Stimulated activated CD8-positive, alpha-beta memory T cell treated with anti-CD3 and anti-CD28 coated beads, Interleukin-7, amount 100 ng/mL, for 48 hours (primary cell): ENCODE results near the gene ZNF420.
A peak's percentile ranks its signal among the peaks of the same experiment; 100 is the strongest.
"Not testable (repeated sequence)": the region's sequence is repeated elsewhere in the genome, so short reads cannot be mapped to it uniquely, and the experiment has no call there.

Experiments used
- DNase-seq, 2 donors: peaks; one replicate each; pipeline ENCODE4 v3.0.0-alpha.2; 2020; ENCODE audit warnings: low read depth in 1 of 2; ENCODE audit errors: extremely low read depth in 1 of 2

Gene ZNF420

DNA sequence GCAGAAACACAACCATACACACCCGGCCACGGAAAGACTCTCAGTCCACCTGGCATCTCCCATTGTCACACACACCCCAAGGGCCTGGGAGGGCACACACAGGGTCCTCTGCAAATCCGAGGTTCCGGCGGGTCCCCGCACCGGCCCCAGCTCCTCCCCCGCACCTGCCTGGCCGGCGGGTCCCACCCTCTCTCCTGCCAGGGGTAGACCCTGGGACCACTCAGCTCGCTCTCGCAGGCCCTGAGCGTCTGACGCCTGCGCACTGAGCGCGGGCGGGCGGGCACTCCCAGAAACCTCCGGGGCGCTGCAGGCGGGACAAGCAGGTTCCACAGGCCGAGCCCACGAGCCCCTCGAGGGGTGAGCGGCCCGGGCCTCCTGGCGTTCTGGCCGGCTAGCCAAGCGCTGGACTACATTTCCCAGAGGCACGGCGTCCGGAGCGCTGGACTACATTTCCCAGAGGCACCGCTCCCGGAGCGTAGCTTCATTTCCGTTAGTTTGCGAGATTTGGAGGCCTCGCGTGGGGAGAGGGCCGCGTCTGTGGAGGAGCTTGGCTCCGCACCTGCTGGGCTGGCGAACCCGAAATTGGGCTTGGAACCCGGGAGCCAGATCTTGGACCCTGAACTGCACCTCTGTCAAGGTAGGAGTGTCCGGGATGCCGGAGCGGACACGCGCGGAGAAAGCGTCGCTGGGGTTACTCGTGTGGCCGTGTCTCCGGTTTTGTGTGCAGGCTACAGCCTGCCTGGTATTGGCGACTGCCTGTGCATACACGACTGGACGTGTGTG is at the start of gene ZNF420:
Gene ZNF420, plus strand, starts transcription at position 500 of the 783 bp plus-strand sequence. CDS start 10,686 bp downstream, outside the sequence.
- DNase-seq: peak; percentile 77 to 87

DNA sequence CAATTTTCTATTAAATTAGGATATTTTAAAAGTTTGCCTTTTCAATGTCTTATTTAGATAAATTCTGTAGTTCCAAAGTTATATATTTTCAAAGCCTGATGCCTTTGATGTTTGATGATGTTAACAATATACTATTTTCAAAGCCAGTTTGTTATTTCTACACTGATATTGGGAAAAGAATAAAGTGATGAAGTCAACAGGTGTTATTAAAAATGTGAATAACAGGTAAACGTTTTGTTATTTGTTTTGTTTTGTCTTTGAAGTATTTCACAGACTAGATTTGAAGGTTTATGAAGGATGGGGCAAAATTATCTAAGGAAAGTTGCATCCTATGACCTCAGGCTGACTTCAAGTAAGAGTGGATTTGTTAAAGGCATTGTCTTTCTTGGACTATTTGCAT is 33.1 kb upstream of the ZNF420 start:
- DNase-seq: no peak

- DNase-seq: no peak
These were observed 22.9 kb upstream of the ZNF420 start for GRCh38 chr19:37055330-37055729.

- DNase-seq: no peak
These were observed 21.5 kb upstream of the ZNF420 start for GRCh38 chr19:37056776-37057175.

DNA sequence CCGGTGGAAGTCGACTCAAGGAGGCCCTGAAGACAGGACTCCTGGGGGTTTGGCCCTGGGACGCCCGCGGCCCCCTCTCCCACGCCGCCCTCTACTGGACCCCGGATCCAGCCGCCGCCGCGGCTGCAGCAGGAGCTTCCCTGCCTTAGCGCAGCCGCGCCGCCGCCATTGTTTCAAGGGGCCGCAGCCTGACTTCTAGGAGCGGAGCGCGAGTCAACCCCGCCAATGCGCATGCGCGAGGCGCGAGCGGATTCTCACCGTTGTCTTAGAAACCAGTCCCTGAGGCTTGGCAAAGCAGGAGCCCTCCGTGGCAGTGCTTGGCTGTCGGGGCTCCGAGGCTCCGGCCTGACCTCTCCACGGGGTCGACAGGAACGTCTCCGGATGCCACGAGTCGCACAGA is 19.1 kb upstream of the ZNF420 start:
- DNase-seq: no peak

- not testable (repeated sequence) for DNase-seq
These were observed 13.3 kb upstream of the ZNF420 start for GRCh38 chr19:37064886-37065285.

DNA sequence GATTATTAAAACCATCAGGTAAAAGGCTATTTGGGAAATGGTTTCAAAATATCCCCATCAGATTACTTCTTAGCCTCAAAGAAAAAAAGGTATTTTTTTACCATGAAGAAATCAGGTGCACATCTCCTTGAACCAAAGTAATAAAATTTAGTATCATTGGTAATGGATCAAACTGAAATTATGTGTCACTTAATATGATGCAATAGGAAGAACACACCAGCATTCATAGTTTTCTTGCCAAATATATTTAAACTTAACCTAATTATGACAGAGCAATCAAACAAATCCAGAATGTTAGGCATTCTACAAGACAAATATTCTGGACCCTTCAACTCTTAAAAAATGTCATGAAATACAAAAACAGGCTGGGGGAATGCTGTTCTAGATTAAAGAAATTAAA is 4.1 kb upstream of the ZNF420 start:
- DNase-seq: no peak

DNA sequence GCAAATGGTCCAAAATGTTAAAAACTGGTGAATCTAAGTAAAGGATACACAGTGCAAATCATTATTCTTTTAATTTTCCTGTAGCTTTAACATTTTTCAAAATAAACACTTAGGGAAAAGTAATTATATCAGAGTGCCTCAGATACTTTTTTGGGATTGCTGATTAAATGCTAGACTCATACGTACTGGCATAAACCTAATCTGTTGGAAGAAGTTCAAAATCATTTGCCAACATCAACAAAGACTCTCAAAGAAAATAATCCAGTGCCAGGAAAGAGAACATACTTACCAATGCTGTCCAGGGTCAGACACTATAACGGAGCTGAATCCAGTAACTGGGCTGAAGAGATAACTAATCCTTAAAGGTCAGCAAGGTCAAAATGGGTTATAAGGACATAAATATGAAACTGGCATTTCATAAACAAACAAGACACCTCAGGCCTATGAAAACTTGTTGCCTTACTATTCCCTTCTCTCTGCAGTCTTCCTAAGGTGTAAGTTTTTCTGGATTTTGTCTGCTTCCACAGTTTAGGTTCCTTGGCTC is 3.3 kb upstream of the ZNF420 start:
- no peak for DNase-seq

GRCh38 chr19:37076524-37076923 is 1.7 kb upstream of the ZNF420 start:
- not testable (repeated sequence) for DNase-seq

DNA sequence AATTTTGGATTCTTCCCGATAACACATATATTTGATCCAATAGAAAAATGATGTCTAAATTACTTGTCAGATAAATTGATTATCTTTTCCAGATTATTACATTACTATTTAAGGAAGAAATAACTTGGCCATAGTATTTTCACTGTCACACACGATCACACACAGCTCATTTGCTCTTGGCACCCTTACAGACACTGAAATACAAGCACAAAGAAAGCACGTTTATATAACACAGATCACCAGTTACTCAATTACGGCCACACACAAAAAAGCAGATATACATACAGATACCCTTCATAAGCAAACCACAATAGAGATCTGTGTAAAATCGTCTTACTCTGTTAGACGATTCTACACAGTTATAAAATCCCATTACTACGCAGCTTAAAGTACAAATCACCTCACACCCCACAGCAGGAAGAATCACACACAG is 716 bp upstream of the ZNF420 start:
- DNase-seq: no peak

- DNase-seq: no peak
These were observed 442 bp downstream of the ZNF420 start for GRCh38 chr19:37078717-37079032.

DNA sequence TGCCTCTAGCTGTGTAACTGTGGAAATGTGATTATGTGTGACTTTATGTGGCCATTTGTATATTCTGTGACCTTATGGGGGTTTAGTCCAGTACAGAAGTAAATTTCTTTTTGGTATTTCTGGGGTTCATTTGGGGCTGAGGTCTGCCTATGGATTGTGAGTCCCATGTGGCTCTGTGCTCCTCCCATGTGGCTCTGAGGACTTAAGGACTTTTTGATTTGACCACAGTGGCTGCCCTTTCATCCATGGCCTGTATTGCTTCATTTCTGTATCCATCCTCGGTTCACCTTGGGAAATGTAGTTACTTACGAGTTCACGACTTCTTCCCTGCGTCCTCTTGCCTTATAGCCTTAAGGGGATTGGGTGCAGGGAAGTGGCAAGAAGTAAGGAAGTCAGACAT is 1.0 kb downstream of the ZNF420 start:
- DNase-seq: no peak

DNA sequence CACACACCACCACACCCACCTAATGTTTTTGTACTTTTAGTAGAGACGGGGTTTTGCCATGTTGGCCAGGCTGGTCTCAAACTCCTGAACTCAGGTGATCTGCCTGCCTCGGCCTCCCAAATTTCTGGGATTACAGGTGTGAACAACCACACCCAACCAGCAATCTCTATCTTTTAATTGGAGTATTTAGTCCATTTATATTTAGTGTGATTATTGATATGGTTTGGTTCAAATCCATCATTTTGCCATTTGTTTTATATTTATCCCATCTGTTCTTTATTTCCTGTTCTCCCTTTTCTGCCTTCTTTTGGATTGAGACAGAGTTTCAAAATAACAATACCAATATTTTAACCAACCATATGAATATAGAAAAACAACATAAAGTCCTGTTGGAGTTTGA is 4.1 kb downstream of the ZNF420 start:
- no peak for DNase-seq

GRCh38 chr19:37087110-37087509 is 8.9 kb downstream of the ZNF420 start:
- DNase-seq: no peak

GRCh38 chr19:37095859-37096258 is 17.6 kb downstream of the ZNF420 start:
- DNase-seq: no peak

- DNase-seq: no peak
These were observed 20.3 kb downstream of the ZNF420 start for GRCh38 chr19:37098570-37098969.

DNA sequence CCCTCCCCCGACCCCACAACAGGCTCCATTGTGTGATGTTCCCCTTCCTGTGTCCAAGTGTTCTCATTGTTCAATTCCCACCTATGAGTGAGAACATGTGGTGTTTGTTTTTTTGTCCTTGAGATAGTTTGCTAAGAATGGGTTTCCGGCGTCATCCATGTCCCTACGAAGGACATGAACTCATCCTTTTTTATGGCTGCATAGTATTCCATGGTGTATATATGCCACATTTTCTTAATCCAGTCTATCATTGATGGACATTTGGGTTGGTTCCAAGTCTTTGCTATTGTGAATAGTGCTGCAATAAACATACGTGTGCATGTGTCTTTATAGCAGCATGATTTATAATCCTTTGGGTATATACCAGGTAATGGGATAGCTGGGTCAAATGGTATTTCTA is 25.9 kb downstream of the ZNF420 start:
- DNase-seq: not testable (repeated sequence)

DNA sequence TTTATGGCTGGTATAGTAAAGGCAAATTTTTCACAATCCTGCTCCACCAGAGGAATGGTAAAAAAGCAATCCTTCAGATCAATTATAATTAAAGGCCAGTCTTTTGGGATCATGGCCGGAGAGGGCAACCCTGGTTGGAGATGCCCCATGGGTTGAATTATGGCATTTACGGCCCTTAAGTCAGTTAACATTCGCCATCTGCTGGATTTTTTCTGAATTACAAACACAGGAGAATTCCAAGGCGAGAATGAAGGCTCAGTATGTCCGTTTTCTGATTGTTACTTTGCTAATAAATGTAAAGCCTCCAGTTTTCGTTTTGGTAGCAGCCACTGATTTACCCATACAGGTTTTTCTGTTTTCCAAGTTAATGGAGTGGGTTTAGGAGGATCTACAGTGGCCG is 33.5 kb downstream of the ZNF420 start:
- not testable (repeated sequence) for DNase-seq

- DNase-seq: no peak
These were observed 35.8 kb downstream of the ZNF420 start for GRCh38 chr19:37114001-37114400.

DNA sequence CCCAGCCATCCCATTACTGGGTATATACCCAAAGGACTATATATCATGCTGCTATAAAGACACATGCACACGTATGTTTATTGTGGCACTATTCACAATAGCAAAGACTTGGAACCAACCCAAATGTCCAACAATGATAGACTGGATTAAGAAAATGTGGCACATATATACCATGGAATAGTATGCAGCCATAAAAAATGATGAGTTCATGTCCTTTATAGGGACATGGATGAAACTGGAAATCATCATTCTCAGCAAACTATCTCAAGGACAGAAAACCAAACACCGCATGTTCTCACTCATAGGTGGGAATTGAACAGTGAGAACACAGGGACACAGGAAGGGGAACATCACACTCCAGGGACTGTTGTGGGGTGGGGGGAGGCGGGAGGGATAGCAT is 43.9 kb downstream of the ZNF420 start:
- not testable (repeated sequence) for DNase-seq

- no peak for DNase-seq
These were observed 50.0 kb downstream of the ZNF420 start for GRCh38 chr19:37127999-37128820.

- DNase-seq: no peak
These were observed 50.6 kb downstream of the ZNF420 start for GRCh38 chr19:37128821-37129177.
